Measurements from ENCODE around the gene IQCH. TPM values are rescaled to one million over a fixed set of nuclear protein-coding genes. Genes with fewer than 3 reads are reported as not detected.
A peak's percentile ranks its signal among the peaks of the same experiment; 100 is the strongest.

The IQCH gene
- total RNA-seq, 1 donor from 2014 or later = 4.5 TPM

DNA sequence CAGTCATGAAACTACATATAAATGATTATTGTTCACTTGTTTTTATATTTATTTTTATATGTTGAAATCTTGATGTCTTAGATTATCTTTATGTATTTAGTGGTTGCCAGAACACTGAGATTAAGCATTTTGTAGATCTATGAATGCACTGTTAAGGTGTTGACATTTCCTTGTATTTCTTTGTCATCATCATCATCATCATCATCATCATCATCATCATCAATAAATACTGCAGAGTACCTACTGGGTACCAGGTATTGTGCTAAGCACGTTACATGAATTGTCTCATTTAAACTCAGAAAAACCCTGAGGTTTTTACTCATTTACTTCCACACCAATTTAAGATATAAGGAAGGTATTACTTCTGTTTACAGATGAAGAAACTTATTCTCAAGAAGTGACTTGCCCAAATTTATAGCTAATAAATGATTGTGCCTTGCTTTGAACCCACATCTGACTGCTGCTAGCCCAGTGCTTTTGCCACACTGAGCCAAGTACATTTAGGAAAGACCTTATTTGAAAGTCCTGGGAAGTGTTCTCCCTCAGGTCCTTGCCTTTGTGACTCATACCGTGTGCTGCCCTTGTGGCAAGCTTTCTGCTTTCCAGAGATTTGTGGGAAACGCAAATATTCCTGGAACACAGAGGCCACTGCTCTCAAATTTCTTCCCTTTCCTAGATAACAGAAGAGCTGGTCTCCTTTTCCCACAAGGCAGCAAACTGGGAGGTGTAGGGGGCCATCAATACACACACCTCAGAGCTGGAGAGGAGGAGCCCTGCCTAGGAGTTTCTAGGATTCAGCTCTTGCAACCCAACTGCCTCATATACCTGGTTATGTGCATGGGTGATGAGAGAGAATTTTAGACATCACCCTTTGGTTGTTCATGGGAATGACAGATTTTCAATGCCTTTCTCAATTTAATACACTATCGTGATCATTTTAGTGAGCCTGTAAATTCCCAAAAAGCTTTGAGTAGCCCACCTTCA is 150.9 kb downstream of the IQCH start:
- no peaks in the 10 kb centered on the region for H3K36me3 Mint-ChIP-seq (ENCODE audit: unreplicated experiment)
- H3K9me3 Mint-ChIP-seq (ENCODE audit: unreplicated experiment) = no peaks in the 10 kb centered on the region
- H3K4me3 Mint-ChIP-seq (ENCODE audit: unreplicated experiment) = no peak overlapping the region
- no peak for DNase-seq
- no peaks in the 10 kb centered on the region for H3K27me3 Mint-ChIP-seq (ENCODE audit: unreplicated experiment)
- H3K27ac Mint-ChIP-seq (ENCODE audit: unreplicated experiment) = no peak overlapping the region
- peaks cover 12% of the 10 kb centered on the region for H3K4me1 Mint-ChIP-seq (ENCODE audit: low read depth, unreplicated experiment)
- TF ChIP-seq, protein P1, sequence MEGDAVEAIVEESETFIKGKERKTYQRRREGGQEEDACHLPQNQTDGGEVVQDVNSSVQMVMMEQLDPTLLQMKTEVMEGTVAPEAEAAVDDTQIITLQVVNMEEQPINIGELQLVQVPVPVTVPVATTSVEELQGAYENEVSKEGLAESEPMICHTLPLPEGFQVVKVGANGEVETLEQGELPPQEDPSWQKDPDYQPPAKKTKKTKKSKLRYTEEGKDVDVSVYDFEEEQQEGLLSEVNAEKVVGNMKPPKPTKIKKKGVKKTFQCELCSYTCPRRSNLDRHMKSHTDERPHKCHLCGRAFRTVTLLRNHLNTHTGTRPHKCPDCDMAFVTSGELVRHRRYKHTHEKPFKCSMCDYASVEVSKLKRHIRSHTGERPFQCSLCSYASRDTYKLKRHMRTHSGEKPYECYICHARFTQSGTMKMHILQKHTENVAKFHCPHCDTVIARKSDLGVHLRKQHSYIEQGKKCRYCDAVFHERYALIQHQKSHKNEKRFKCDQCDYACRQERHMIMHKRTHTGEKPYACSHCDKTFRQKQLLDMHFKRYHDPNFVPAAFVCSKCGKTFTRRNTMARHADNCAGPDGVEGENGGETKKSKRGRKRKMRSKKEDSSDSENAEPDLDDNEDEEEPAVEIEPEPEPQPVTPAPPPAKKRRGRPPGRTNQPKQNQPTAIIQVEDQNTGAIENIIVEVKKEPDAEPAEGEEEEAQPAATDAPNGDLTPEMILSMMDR (IDR thresholded peaks at IDR 0.05; ENCODE audit: partially characterized antibody, unreplicated experiment) = no peak

DNA sequence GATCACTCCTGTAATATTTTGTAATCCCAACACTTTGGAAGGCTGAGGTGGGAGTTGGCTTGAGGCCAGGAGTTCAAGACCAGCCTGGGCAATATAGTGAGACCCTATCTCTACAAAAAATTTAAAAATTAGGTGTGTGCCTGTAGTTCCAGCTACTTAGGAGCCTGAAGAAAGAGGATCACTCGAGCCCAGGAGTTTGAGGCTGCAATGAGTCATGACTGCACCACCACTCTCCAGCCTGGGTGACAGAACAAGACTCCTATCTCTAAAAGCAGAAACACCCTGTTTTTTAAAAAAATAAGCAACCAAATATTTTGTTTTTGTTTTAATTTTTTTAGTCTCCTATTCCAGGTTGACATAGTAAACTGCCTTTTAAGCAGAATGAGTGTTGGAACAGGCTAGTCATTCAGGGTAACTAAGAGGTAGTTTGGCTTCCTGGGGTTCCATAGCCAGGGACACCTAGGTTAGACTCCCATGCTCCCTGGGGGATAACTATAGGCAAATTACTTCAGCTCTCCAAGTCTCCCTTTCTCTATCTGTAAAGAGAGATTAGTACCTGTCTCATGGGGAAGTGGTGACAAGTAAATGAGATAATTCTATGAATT is 151.8 kb downstream of the IQCH start:
- no peaks in the 10 kb centered on the region for H3K36me3 Mint-ChIP-seq (ENCODE audit: unreplicated experiment)

DNA sequence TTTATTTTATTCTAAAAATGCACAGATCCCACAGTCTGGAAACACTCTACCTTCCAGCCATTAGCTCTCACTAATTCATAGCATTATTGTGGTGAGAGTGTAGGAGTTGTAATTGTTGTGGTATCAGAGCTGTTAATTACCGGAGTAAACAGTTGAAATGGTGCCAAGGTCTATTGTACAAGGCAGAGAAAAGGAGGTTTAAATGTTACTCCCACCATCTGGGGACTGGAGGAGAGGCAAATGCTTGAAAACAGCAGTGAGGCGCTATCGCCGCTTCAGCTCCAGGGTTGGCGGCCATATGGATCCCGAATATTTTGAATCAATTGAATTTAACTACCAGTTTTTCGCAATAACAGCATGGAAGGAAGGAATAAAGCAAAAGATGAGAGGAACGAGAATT is 153.2 kb downstream of the IQCH start:
- no peaks in the 10 kb centered on the region for H3K27me3 Mint-ChIP-seq (ENCODE audit: unreplicated experiment)
- H3K4me3 Mint-ChIP-seq (ENCODE audit: unreplicated experiment) = peak overlapping the region; percentile 62
- no peaks in the 10 kb centered on the region for H3K36me3 Mint-ChIP-seq (ENCODE audit: unreplicated experiment)
- DNase-seq = no peak
- no peaks in the 10 kb centered on the region for H3K9me3 Mint-ChIP-seq (ENCODE audit: unreplicated experiment)
- peaks cover 12% of the 10 kb centered on the region for H3K4me1 Mint-ChIP-seq (ENCODE audit: low read depth, unreplicated experiment)
- peak overlapping the region; percentile 1 for H3K27ac Mint-ChIP-seq (ENCODE audit: unreplicated experiment)
- TF ChIP-seq, protein P1 (IDR thresholded peaks at IDR 0.05; ENCODE audit: partially characterized antibody, unreplicated experiment) = no peak

More for the DNA sequence above, 151.8 kb downstream of the IQCH start:
- no peak overlapping the region for H3K4me3 Mint-ChIP-seq (ENCODE audit: unreplicated experiment)
- TF ChIP-seq, protein P1 (IDR thresholded peaks at IDR 0.05; ENCODE audit: partially characterized antibody, unreplicated experiment) = no peak
- H3K4me1 Mint-ChIP-seq (ENCODE audit: low read depth, unreplicated experiment) = peaks cover 12% of the 10 kb centered on the region
- H3K27me3 Mint-ChIP-seq (ENCODE audit: unreplicated experiment) = no peaks in the 10 kb centered on the region
- no peak for DNase-seq
- no peaks in the 10 kb centered on the region for H3K9me3 Mint-ChIP-seq (ENCODE audit: unreplicated experiment)
- H3K27ac Mint-ChIP-seq (ENCODE audit: unreplicated experiment) = no peak overlapping the region

DNA sequence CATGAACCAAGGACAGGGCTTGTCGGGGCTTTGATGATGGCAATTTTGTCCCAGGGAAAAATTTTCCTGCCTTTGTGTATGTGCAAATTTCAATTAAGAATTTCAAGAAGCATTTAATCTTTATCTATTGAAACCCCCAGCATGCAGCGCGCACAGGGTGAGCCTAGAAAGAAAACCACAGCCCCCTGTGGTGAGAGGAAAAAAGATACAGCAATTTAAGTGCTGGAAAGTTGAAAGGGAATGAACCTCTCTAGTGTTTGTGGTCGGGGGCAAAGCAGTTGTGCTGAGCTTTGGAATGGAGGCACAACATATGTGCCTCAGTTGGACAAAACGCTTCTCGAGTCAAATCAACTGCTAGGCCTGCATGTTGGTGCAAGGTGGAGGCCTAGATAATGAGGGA is 154.6 kb downstream of the IQCH start:
- H3K4me3 Mint-ChIP-seq (ENCODE audit: unreplicated experiment) = no peak overlapping the region

More for the DNA sequence above, 154.6 kb downstream of the IQCH start:
- Mint-ChIP-seq H3K27ac (ENCODE audit: unreplicated experiment) (no peak overlapping the region), H3K27me3 (ENCODE audit: unreplicated experiment) (no peaks in the 10 kb centered on the region), H3K4me1 (ENCODE audit: low read depth, unreplicated experiment) (peaks cover 12% of the 10 kb centered on the region), H3K9me3 (ENCODE audit: unreplicated experiment) (no peaks in the 10 kb centered on the region), H3K36me3 (ENCODE audit: unreplicated experiment) (no peaks in the 10 kb centered on the region)
- no peak for DNase-seq
- TF ChIP-seq, protein P1 (IDR thresholded peaks at IDR 0.05; ENCODE audit: partially characterized antibody, unreplicated experiment) = no peak
